IPS-11a (cell line): ENCODE data around the gene TBC1D3B.
"Not testable (repeated sequence)": the region's sequence is repeated elsewhere in the genome, so short reads cannot be mapped to it uniquely, and the experiment has no call there.

ENCODE experiments used
- H3K4me3 ChIP-seq: one replicate; pipeline ENCODE4 v1.5.1; 2013; ENCODE audit warnings: low read depth, low read length, control low read depth

TBC1D3B gene

GRCh38 chr17:36176536-36176935, at the start of gene TBC1D3B:
TSS of gene TBC1D3B (minus strand) at chr17:36176636. CDS start at chr17:36175050, 1,586 bp downstream.
- H3K4me3 ChIP-seq, result not testable (repeated sequence)

DNA sequence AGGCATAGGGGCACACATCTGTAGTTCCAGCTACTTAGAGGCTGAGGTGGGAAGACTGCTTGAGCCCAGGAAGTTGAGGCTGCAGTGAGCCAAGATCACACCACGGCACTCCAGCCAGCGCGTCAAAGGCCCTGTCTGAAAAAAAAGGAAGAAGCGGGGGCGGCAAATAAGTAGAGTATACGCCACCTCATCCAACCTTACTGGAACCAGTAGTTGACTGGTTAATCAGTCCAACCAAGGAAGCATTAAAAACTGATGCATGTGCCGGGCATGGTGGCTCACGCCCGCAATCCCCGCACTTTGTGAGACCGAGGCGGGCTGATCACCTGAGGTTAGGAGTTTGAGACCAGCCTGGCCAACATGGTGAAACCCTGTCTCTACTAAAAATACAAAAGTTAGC, 46.5 kb upstream of the TBC1D3B start:
- H3K4me3 ChIP-seq, result not testable (repeated sequence)

GRCh38 chr17:36221581-36222100, 45.2 kb upstream of the TBC1D3B start:
- not testable (repeated sequence) for H3K4me3 ChIP-seq

DNA sequence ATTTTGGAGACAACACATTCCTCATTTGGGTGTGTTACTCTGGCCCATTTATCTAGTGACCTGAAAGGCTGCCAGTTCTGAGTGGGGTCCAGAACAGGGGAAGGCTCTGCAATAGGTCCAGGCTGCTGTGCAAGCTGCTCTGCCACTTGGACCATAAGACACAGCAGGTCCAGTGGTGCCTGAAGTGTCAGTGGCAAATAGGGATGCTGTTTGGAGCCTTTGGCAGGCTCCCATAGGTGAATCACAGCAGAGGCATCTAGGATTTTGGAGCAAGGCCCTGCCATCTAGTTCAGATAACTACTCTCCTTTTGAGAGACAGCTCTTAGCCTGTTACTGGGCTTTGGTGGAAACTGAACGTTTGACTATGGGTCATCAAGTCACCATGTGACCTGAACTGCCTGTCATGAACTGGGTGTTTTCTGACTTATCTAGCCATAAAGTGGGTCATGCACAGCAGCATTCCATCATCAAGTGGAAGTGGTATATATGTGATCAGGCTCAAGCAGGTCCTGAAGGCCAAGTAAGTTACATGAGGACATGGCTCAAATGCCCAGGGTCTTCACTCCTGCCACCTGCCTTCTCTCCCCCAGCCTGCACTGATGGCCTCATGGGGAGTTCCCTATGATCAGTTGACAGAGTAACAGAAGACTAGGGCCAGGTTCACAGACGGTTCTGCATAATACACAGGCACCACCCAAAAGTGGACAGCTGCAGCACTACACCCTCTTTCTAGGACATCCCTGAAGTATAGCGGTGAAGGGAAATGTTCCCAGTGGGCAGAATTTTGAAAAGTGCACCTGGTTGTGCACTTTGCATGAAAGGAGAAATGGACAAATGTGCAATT, 44.5 kb upstream of the TBC1D3B start:
- not testable (repeated sequence) for H3K4me3 ChIP-seq

- H3K4me3 ChIP-seq, result not testable (repeated sequence)
Measured at GRCh38 chr17:36219556-36219955, 43.1 kb upstream of the TBC1D3B start.

DNA sequence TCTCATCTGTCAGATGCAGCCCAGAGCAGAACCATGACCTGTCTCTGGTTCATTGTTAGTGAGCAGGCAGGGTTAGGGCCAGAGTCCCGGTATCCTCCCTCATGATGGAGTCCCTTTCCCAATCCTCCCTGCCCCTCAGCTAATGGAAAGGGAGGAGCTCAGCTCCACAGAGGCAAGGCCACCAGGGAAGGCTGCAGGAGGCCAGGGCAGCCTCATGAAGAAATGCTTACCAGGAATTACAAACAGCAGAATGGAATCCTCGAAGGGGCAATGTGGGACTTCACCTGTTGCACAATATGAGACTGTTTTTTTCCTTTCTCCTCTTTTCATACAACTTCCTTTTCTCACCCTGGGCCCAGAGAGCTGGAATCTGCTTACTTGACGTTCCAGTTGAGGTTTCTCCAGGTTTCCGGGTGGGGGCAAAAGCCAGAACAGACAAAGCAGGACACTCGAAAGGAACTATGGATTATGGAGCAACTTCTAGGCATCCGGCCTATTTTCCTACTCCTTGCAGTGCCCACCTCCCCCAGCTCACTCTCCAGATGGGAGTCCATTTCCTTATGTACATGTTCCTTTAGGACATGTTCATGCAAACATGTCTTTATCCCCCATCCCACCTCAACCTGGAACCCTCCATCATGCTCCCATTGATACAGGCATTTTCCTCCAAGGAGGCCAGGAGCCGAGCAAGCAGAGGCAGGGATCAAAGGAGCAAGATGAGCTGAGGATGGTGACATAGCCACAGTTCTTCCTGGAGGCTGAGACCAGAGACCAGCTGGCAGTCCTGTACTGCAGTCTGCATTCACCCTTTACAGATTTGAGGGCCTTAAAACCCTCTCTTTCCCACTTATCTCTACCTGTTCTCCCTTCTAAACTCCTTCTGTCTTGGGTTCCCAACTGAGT, 39.2 kb upstream of the TBC1D3B start:
- not testable (repeated sequence) for H3K4me3 ChIP-seq

- H3K4me3 ChIP-seq, result no peak overlapping the region
Measured at GRCh38 chr17:36214918-36215317, 38.5 kb upstream of the TBC1D3B start.

DNA sequence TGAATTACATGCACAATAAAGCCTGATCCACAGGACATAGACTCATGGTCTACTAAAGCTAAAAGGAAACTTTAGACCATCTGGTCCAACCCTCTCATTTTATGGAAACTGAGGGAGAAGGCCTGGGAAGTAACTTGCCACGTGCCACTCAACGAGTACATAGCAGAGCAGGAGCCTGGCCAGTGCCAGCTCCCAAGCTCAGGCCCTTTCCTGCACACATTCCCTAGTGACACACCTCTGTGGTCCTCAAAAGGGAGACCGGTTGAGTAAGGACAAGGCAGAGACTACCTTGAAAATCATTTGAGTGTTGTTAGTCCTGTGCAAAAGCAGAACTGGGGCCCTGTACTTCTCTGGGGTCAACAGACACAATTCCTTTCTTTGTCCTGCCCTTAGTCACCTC, 37.3 kb upstream of the TBC1D3B start:
- H3K4me3 ChIP-seq, result no peak overlapping the region

DNA sequence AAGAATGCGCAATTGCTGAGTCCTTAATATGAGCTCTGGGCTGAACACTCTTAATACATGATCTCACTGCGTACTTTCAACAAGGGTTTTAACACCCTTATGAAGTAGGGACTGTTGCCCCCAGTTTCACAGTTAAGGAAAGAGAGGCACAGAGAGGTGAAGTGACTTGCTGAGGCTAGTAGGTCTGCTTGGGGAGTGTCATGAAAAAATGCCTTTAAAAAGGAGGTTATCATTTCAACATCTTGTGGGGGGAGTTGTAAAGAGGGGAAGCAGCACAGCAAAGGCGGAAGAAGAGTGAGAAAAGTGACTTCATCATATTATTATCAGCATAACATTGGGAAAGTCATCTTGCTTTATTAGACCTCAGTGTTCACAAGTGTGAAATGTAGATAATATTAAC, 36.5 kb upstream of the TBC1D3B start:
- H3K4me3 ChIP-seq, result no peak overlapping the region

DNA sequence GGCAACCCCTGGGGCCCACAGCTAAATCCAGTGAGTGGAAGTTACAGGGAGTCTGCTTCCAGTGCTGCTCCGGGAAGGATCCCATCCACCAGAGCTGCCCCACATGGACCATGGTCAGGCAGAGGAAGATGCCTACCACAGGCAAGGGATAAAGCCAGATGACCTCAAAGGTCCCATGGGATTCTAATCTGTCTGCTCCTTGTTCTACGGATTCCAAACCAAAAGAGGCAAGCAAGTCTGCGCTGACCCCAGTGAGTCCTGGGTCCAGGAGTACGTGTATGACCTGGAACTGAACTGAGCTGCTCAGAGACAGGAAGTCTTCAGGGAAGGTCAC, 35.8 kb upstream of the TBC1D3B start:
- no peak overlapping the region for H3K4me3 ChIP-seq

GRCh38 chr17:36211484-36212271, 35.2 kb upstream of the TBC1D3B start:
- H3K4me3 ChIP-seq, result not testable (repeated sequence)

DNA sequence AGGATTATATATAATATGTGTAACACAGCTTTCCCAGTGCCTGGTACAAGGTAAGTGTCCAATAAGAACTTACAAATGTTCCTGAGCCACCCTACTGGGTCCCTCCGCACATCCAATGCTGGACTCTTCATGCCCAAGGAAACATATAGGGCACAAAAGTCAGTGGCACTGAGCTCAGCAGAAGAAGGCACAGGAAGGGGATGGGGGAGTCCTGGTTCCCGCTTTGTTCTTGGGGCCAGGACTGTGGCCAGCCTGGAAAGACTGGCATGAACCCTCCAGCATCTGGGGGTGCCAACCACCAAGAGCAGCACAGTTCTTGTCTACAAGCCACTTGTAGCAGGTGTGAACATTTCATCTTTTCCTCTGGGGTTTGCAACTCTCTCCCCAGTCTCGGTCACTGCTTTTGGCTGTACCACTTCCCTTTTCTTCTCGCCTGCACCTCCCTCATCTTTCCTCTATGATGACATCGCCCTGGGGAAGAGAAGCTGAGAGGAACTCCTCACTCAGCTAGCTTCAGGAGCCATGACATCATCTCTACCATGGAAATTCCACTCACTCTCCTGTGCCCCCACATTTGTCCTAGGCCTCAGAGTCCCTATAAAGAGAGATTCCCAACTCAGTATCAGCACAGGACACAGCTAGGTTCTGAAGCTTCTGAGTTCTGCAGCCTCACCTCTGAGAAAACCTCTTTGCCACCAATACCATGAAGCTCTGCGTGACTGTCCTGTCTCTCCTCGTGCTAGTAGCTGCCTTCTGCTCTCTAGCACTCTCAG, 34.2 kb upstream of the TBC1D3B start, which contains the start of gene CCL4L2:
Gene CCL4L2, plus strand, starts transcription at position 625 of the 773 bp plus-strand sequence.
- not testable (repeated sequence) for H3K4me3 ChIP-seq

DNA sequence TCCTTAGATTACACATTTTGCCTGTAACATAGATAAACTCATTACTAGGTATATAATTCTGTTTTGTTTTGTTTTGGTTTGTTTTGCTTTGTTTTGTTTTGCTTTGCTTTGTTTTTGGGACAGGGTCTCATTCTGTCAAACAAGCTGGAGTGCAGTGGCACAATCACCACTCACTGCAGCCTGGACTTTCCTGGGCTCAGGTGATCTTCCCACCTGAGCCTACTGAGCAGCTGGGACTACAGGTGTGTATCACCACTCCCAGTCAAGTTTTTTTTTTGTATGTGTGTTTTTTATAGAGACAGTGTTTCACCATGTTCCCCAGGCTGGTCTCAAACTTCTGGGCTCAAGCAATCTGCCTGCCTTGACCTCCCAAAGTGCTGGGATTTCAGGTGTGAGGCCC, 33.1 kb upstream of the TBC1D3B start:
- H3K4me3 ChIP-seq, result no peak overlapping the region

DNA sequence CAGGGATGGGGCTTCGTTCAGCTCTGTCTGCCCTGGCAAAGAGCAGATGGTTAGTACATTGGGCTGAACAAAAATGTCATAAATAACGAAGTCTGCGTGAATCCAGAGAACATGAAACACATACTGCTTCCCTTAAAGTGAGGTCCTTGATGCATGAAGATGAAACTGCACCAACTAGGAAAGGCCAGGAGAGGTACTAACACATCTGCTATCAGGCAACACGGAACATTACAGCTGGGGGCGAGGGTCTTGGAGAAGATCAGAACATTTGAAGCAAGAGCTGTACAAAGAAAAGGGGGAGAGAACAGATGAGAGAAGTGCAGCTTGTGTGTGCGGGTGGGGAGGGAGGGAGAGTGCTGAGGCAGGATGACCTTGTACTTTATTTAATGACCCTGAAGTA, 30.9 kb upstream of the TBC1D3B start:
- not testable (repeated sequence) for H3K4me3 ChIP-seq

DNA sequence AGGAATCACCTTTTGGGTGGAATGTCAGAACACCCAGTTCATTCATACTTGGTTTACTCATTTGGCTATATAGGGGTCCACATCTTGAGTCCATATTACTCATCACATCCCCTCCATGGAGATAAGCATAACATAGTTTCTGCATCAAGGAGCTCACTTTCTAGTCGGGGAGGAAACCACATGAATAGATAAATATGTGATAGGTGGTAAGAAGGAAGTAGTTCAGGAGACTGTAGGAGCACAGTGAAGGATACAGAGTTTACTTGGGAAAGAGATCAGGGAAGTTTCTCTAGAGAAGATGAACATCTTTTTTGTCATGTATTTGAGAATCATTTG, 30.0 kb upstream of the TBC1D3B start:
- not testable (repeated sequence) for H3K4me3 ChIP-seq

GRCh38 chr17:36205637-36206485, 29.4 kb upstream of the TBC1D3B start:
- H3K4me3 ChIP-seq, result no peak overlapping the region

GRCh38 chr17:36204724-36205500, 28.5 kb upstream of the TBC1D3B start:
- H3K4me3 ChIP-seq, result no peak overlapping the region

DNA sequence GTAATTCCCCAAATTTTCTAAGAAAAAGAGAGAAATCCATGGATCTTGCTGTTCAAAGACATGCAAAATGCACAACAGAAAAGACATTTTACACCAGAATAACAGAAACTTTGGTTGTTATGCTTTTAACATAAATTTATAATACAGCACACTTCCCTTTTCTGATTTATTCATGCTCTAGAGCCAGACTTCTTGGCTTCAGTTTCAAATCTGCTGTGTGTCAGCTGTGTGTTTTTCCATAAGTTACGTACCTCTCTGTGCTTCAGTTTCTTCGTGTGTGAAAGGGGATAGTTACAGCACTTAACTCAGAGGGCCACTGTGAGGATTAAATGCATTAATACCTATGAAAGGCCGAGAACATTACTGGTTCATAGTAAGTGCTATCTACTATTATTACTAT, 26.9 kb upstream of the TBC1D3B start:
- no peak overlapping the region for H3K4me3 ChIP-seq

DNA sequence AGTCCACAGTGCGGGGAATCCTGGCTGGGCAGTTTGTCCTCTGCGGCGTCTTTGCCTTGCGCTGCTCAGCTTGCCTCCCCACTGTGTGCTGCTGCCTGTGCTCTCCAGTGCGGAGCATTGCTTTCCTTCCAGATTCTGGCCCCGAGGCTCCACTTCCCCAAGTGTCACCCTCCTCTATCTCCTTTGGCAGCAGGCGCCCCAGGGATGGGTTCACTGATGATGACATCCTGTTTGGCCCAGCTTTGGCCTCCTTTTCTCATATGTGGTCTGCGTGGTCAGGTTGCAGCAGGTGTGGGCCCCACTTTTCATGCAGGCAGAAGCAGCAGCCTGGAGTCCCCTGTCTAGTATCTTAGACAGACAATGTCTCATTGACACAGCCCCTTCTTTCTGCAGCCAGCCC, 25.1 kb upstream of the TBC1D3B start:
- H3K4me3 ChIP-seq, result not testable (repeated sequence)
